CD14-positive monocyte (primary cell): ENCODE results near the gene CDC26. TPM values are rescaled to one million over a fixed set of nuclear protein-coding genes. Genes with fewer than 3 reads are reported as not detected.

Experiments used
- DNase-seq, 3 donors: peaks; one replicate each; pipeline ENCODE4 v3.0.0-alpha.2; 2011 to 2022
- H2AFZ ChIP-seq: 2 replicates; pipeline ENCODE4 v1.6.0; 2012; ENCODE audit warnings: mild to moderate bottlenecking, low read depth, low read length, inconsistent platforms; ENCODE audit not compliant: insufficient read depth, poor library complexity, severe bottlenecking
- H3K27ac ChIP-seq, 2 donors: 1 replicate in 1 of 2; 2 replicates in 1 of 2; pipeline ENCODE4 v1.5.1; 2012 to 2013; ENCODE audit warnings: low read length in 2 of 2, control low read depth in 1 of 2, inconsistent platforms in 1 of 2, low read depth in 1 of 2, mild to moderate bottlenecking in 1 of 2
- H3K27me3 ChIP-seq, 2 donors: one replicate each; pipeline versions ENCODE4 v1.6.0 to v1.6.1; 2011 to 2013; ENCODE audit warnings: low read length in 2 of 2; ENCODE audit not compliant: control insufficient read depth in 2 of 2, insufficient read depth in 2 of 2
- H3K36me3 ChIP-seq, 2 donors: replicated peaks in 1 of 2; 1 replicate in 1 of 2; 2 replicates in 1 of 2; pipeline versions ENCODE4 v1.5.1 to v1.6.1; 2012 to 2013; ENCODE audit warnings: low read length in 2 of 2, control low read depth in 1 of 2, inconsistent platforms in 1 of 2, mild to moderate bottlenecking in 1 of 2; ENCODE audit not compliant: insufficient read depth in 2 of 2, control insufficient read depth in 1 of 2
- H3K4me1 ChIP-seq, 2 donors: 1 replicate in 1 of 2; 2 replicates in 1 of 2; pipeline versions ENCODE4 v1.5.1 to v1.6.1; 2012 to 2013; ENCODE audit warnings: low read length in 2 of 2, control low read depth in 1 of 2, inconsistent platforms in 1 of 2, mild to moderate bottlenecking in 1 of 2, moderate library complexity in 1 of 2; ENCODE audit not compliant: insufficient read depth in 2 of 2, control insufficient read depth in 1 of 2
- H3K4me2 ChIP-seq: replicated peaks from 2 replicates; pipeline ENCODE3; 2012; ENCODE audit warnings: low read length, moderate library complexity, mild to moderate bottlenecking; ENCODE audit not compliant: poor library complexity, severe bottlenecking; ENCODE audit errors: extremely low read depth
- H3K4me3 ChIP-seq, 3 experiments: fragments of 200-600 bp in 1 of 3; sonication (generic) in 1 of 3; replicated peaks in 1 of 3; 1 replicate in 2 of 3; 2 replicates in 1 of 3; pipeline ENCODE4 v1.5.1; 2011 to 2013; ENCODE audit warnings: low read length in 3 of 3, mild to moderate bottlenecking in 3 of 3, control low read depth in 2 of 3, low read depth in 2 of 3, inconsistent platforms in 1 of 3, moderate library complexity in 1 of 3
- H3K79me2 ChIP-seq: 2 replicates; pipeline ENCODE4 v1.6.0; 2012; ENCODE audit warnings: mild to moderate bottlenecking, control low read depth, inconsistent platforms, low read length, moderate library complexity; ENCODE audit not compliant: insufficient read depth
- H3K9ac ChIP-seq: 2 replicates; pipeline ENCODE4 v1.6.0; 2017; ENCODE audit warnings: low read length, mild to moderate bottlenecking; ENCODE audit not compliant: insufficient read depth, poor library complexity, severe bottlenecking
- H3K9me3 ChIP-seq, 2 donors: replicated peaks in 1 of 2; 1 replicate in 1 of 2; 2 replicates in 1 of 2; pipeline versions ENCODE4 v1.5.1 to v1.6.1; 2012 to 2013; ENCODE audit warnings: low read length in 2 of 2, control low read depth in 1 of 2; ENCODE audit not compliant: control insufficient read depth in 1 of 2, insufficient read depth in 1 of 2
- H4K20me1 ChIP-seq: 2 replicates; pipeline ENCODE4 v1.6.0; 2012; ENCODE audit warnings: mild to moderate bottlenecking, low read length, control low read depth, moderate library complexity; ENCODE audit not compliant: insufficient read depth
- H3K27ac Mint-ChIP-seq, 7 donors: one replicate each; pipeline ENCODE4 v1.8.0; 2020; ENCODE audit warnings: mild to moderate bottlenecking in 7 of 7, mixed read lengths in 7 of 7, moderate library complexity in 6 of 7, inconsistent platforms in 2 of 7
- H3K27me3 Mint-ChIP-seq, 3 donors: one replicate each; pipeline ENCODE4 v1.8.0; 2021 to 2022; ENCODE audit warnings: low read depth in 3 of 3, mild to moderate bottlenecking in 3 of 3, mixed read lengths in 3 of 3, moderate library complexity in 3 of 3, inconsistent platforms in 1 of 3
- H3K36me3 Mint-ChIP-seq, 2 donors: one replicate each; pipeline ENCODE4 v1.8.0; 2020; ENCODE audit warnings: mixed read lengths in 2 of 2, inconsistent platforms in 1 of 2, mild to moderate bottlenecking in 1 of 2
- H3K4me1 Mint-ChIP-seq: one replicate; pipeline ENCODE4 v1.8.0; 2020; ENCODE audit warnings: mild to moderate bottlenecking, mixed read lengths
- H3K4me3 Mint-ChIP-seq, 2 donors: one replicate each; pipeline ENCODE4 v1.8.0; 2020; ENCODE audit warnings: mild to moderate bottlenecking in 2 of 2, mixed read lengths in 2 of 2, moderate library complexity in 1 of 2
- H3K9me3 Mint-ChIP-seq, 7 donors: one replicate each; pipeline ENCODE4 v1.8.0; 2020 to 2022; ENCODE audit warnings: mixed read lengths in 7 of 7, mild to moderate bottlenecking in 6 of 7, moderate library complexity in 6 of 7, inconsistent platforms in 2 of 7
- WGBS: methylation state at CpG from one replicate; pipeline ENCODE4 v1.1.5; 2013; ENCODE audit warnings: missing lambda C conversion rate; ENCODE audit not compliant: insufficient coverage; 5-methylcytosine and 5-hydroxymethylcytosine counted together
- intact Hi-C, 2 donors: fragments of 100-400 bp; cut with micrococcal nuclease; formaldehyde crosslinking; loops; one replicate each; pipeline versions ENCODE4 v1.15.0 to v1.15.1; 2023
- polyA plus RNA-seq, 3 donors: library from polyadenylated mRNA; depleted of rRNA in 1 of 3; unstranded in 2 of 3; stranded (reverse) in 1 of 3; fragments of 300-500 nt in 2 of 3; fragments of >200 nt in 1 of 3; fragmentation: Illumina TruSeq in 2 of 3; gene quantifications; 1 replicate in 2 of 3; 2 replicates in 1 of 3; pipeline ENCODE4 v1.2.3, GENCODE V29; 2012 to 2021
- TF ChIP-seq, protein P1 (sequence below): fragments of 200-600 bp; IDR thresholded peaks from one replicate; pipeline ENCODE4 v1.8.0; 2022; ENCODE audit warnings: antibody characterized with exemption, mild to moderate bottlenecking

Gene CDC26
- polyA plus RNA-seq, 3 donors: 17.9 to 87.8 (median 77.8) TPM

DNA sequence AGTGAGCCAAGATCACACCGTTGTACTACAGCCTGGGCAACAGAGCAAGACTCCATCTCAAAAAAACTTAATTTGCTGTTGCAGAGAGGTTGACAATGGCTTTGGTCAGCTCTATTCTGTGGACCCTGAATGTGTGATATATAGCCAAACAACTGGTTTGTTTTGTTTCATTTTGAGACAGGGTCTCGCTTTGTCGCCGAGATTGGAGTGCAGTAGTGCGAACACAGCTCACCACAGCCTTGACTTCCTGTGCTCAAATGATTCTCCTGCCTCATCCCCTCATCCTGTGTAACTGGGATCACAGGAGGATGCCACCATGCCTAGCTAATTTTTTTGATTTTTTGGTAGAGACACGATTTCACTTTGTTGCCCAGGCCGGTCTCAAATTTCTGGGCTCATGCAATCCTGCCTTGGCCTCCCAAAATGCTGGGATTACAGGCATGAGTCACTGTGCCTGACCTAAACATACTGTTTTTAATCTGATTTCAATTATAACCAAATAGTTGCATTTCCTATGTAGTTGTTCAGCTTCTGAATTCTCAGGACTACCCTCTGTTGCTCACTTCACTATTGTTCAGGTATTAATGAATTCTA is 18.0 kb upstream of the CDC26 start:
- Mint-ChIP-seq H3K27me3 (peaks cover 0 to 3% (median 2%) of the 10 kb centered on the region in 3 donors), H3K4me3 (no peak overlapping the region), H3K27ac (peak overlapping the region in 1 of 7 donors; percentile 33), H3K4me1 (no peaks in the 10 kb centered on the region), H3K36me3 (peaks cover 48 to 53% of the 10 kb centered on the region in 2 donors), H3K9me3 (no peaks in the 10 kb centered on the region)
- H3K4me1 ChIP-seq: no peaks in the 10 kb centered on the region
- H4K20me1 ChIP-seq: no peaks in the 10 kb centered on the region
- H3K9me3 ChIP-seq: no peaks in the 10 kb centered on the region
- H3K9ac ChIP-seq: no peak overlapping the region
- no peak overlapping the region for H3K4me3 ChIP-seq
- H3K36me3 ChIP-seq: peaks cover 56 to 58% of the 10 kb centered on the region in 2 donors
- intact Hi-C loops: no loop called here
- no peak overlapping the region for H2AFZ ChIP-seq
- no peak for DNase-seq
- no peak overlapping the region for H3K4me2 ChIP-seq
- TF ChIP-seq, protein P1, sequence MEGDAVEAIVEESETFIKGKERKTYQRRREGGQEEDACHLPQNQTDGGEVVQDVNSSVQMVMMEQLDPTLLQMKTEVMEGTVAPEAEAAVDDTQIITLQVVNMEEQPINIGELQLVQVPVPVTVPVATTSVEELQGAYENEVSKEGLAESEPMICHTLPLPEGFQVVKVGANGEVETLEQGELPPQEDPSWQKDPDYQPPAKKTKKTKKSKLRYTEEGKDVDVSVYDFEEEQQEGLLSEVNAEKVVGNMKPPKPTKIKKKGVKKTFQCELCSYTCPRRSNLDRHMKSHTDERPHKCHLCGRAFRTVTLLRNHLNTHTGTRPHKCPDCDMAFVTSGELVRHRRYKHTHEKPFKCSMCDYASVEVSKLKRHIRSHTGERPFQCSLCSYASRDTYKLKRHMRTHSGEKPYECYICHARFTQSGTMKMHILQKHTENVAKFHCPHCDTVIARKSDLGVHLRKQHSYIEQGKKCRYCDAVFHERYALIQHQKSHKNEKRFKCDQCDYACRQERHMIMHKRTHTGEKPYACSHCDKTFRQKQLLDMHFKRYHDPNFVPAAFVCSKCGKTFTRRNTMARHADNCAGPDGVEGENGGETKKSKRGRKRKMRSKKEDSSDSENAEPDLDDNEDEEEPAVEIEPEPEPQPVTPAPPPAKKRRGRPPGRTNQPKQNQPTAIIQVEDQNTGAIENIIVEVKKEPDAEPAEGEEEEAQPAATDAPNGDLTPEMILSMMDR: no peak
- WGBS: 86% methylated on average over 2 of the region's 7 CpGs
- no peaks in the 10 kb centered on the region for H3K79me2 ChIP-seq
- H3K27me3 ChIP-seq: no peaks in the 10 kb centered on the region
- H3K27ac ChIP-seq: no peak overlapping the region

DNA sequence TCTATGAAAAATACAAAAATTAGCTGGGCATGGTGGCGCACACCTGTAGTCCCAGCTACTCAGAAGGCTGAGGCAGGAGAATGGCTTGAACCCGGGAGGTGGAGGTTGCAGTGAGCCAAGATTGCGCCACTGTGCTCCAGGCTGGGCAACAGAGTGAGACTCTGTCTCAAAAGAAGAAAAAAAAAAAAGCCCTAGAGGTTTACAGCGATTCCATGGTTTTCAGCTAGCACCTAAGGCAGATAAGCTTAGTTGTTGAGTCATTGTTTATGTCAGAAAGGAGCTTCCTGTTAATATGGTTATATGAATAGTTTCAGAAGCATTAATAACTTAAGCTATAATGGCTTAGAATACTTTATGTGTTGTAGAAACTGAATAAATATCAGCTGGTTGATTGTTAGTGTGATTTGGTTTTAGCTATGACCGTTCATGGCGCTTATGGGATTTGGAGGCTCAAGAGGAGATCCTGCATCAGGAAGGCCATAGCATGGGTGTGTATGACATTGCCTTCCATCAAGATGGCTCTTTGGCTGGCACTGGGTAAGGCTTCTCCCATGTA is 14.8 kb upstream of the CDC26 start:
- H3K79me2 ChIP-seq: no peaks in the 10 kb centered on the region

More for the DNA sequence above, 14.8 kb upstream of the CDC26 start:
- H3K36me3 ChIP-seq: peaks cover 85 to 90% of the 10 kb centered on the region in 2 donors
- intact Hi-C loops: no loop called here
- peaks cover 71 to 76% of the 10 kb centered on the region in 2 donors for H3K36me3 Mint-ChIP-seq
- no peak overlapping the region for H3K4me3 ChIP-seq
- H3K27me3 Mint-ChIP-seq: peaks cover 0 to 1% (median 0%) of the 10 kb centered on the region in 3 donors
- no peaks in the 10 kb centered on the region for H3K4me1 Mint-ChIP-seq
- TF ChIP-seq, protein P1: no peak
- peak overlapping the region in 2 of 7 donors; percentile 47 to 67 for H3K27ac Mint-ChIP-seq
- no peaks in the 10 kb centered on the region for H3K27me3 ChIP-seq
- DNase-seq: no peak
- no peaks in the 10 kb centered on the region for H3K9me3 Mint-ChIP-seq
- no peaks in the 10 kb centered on the region for H3K9me3 ChIP-seq
- no peak overlapping the region for H3K4me2 ChIP-seq
- no peaks in the 10 kb centered on the region for H3K4me1 ChIP-seq
- WGBS: 100% methylated on average over 2 of the region's 6 CpGs
- H3K9ac ChIP-seq: no peak overlapping the region
- H3K4me3 Mint-ChIP-seq: no peak overlapping the region
- peak overlapping the region in 1 of 2 donors; percentile 20 for H3K27ac ChIP-seq
- H4K20me1 ChIP-seq: no peaks in the 10 kb centered on the region
- H2AFZ ChIP-seq: no peak overlapping the region
